K562 (cell line): ENCODE data around the gene GALR3. TPM values are rescaled to one million over a fixed set of nuclear protein-coding genes. Genes with fewer than 3 reads are reported as not detected.

Experiments used
- AFF4 ChIP-seq: sonication (generic); formaldehyde crosslinking; IDR thresholded peaks from 2 replicates; pipeline ENCODE4 v1.8.0; 2023; ENCODE audit warnings: mild to moderate bottlenecking, missing genetic modification reagents
- BRF2 ChIP-seq: IDR thresholded peaks from 3 replicates; pipeline ENCODE4 v1.6.1; 2011; ENCODE audit warnings: borderline replicate concordance, mild to moderate bottlenecking; ENCODE audit not compliant: insufficient read length, insufficient read depth
- CLOCK ChIP-seq: fragments of 250-450 bp; sonication (Bioruptor Pico); IDR thresholded peaks from 2 replicates; pipeline ENCODE4 v1.4.0; 2020; ENCODE audit warnings: mild to moderate bottlenecking, moderate library complexity, borderline replicate concordance
- KDM4B ChIP-seq, 2 experiments: fragments of 450-650 bp in 1 of 2; sonication (generic) in 1 of 2; IDR thresholded peaks; 2 replicates each; pipeline ENCODE4 v1.6.1; 2016 to 2017; ENCODE audit warnings: borderline replicate concordance in 2 of 2, antibody characterized with exemption in 1 of 2, low read depth in 1 of 2, mild to moderate bottlenecking in 1 of 2
- NCOR1 ChIP-seq: fragments of 450-650 bp; IDR thresholded peaks from 2 replicates; pipeline ENCODE4 v1.6.1; 2016; ENCODE audit warnings: mild to moderate bottlenecking, moderate library complexity
- NFXL1 ChIP-seq: fragments of 450-650 bp; formaldehyde crosslinking; IDR thresholded peaks from 2 replicates; pipeline ENCODE4 v1.4.0; 2021; ENCODE audit warnings: mild to moderate bottlenecking
- SMARCA4 ChIP-seq: fragments of 450-650 bp; IDR thresholded peaks from 2 replicates; pipeline ENCODE4 v1.6.1; 2016
- STAG1 ChIP-seq: sonication (generic); formaldehyde crosslinking; IDR thresholded peaks from 2 replicates; pipeline ENCODE4 v1.5.0; 2020; ENCODE audit warnings: missing genetic modification reagents, borderline replicate concordance
- TARDBP ChIP-seq: fragments of 450-650 bp; IDR thresholded peaks from 2 replicates; pipeline ENCODE4 v1.6.1; 2016
- ZNF143 ChIP-seq: sonication (generic); formaldehyde crosslinking; IDR thresholded peaks from 2 replicates; pipeline ENCODE4 v1.9.0; 2022; ENCODE audit warnings: mild to moderate bottlenecking, missing genetic modification reagents
- ZNF609 ChIP-seq: sonication (generic); formaldehyde crosslinking; IDR thresholded peaks from 2 replicates; pipeline ENCODE4 v1.8.1; 2023; ENCODE audit warnings: missing genetic modification reagents, mild to moderate bottlenecking, borderline replicate concordance
- polyA plus RNA-seq, 8 experiments: library from polyadenylated mRNA; depleted of rRNA in 4 of 8; stranded (reverse) in 5 of 8; unstranded in 3 of 8; fragments of >200 nt; fragmentation: Nextera tagmentation in 2 of 8; fragmentation: Illumina TruSeq in 1 of 8; extraction: Ambion mirVana in 2 of 8; extraction: Trizol in 1 of 8; gene quantifications; 2 replicates each; pipeline versions ENCODE4 v1.2.1 to v1.2.3, GENCODE V29; 2011 to 2014; ENCODE audit warnings: inconsistent platforms in 1 of 8, missing spikeins in 1 of 8
- total RNA-seq, 7 experiments: library from RNA; depleted of rRNA in 6 of 7; stranded (reverse); fragments of >200 nt in 6 of 7; fragmentation: Illumina TruSeq in 2 of 7; extraction: Trizol in 2 of 7; gene quantifications; 2 replicates each; pipeline versions ENCODE4 v1.2.1 to v1.2.3, GENCODE V29; 2011 to 2021; ENCODE audit warnings: low replicate concordance in 1 of 7

The GALR3 gene
- total and polyA plus RNA-seq, 9 of the 15 experiments (the other 6 are each of a cell fraction or from before 2014, with no cell fraction given) = 0.13 TPM; not detected in 8

- TF ChIP-seq BRF2 (no peak), CLOCK (CRISPR knock-in tag) (no peak), ZNF609 (CRISPR knock-in tag) (no peak), SMARCA4 (peak; percentile 96), NFXL1 (CRISPR knock-in tag) (no peak), NCOR1 (peak; percentile 95), AFF4 (CRISPR knock-in tag) (no peak), TARDBP (no peak; the same call in 1 of the 2 replicates), ZNF143 (no peak), STAG1 (no peak), KDM4B (IDR thresholded peaks at IDR 0.05; ENCODE audit: borderline replicate concordance in 2 of 2, low read depth in 1 of 2) (no peak)
Measured at GRCh38 chr22:37803195-37803638, 20.0 kb upstream of the GALR3 start (continued).
